ENCODE results near the gene ATP8A1.

Gene ATP8A1

GRCh38 chr4:42562016-42562415 is 94.9 kb downstream of the ATP8A1 start:
- DNase-seq: no peak

- DNase-seq: no peak
Measured at GRCh38 chr4:42561031-42561430, 95.9 kb downstream of the ATP8A1 start.

GRCh38 chr4:42560467-42560861 is 96.4 kb downstream of the ATP8A1 start:
- DNase-seq: no peak

GRCh38 chr4:42558156-42558555 is 98.7 kb downstream of the ATP8A1 start:
- DNase-seq: no peak

GRCh38 chr4:42555828-42556227 is 101.1 kb downstream of the ATP8A1 start:
- DNase-seq: no peak

GRCh38 chr4:42554072-42554471 is 102.8 kb downstream of the ATP8A1 start:
- DNase-seq: no peak

GRCh38 chr4:42549896-42550295 is 107.0 kb downstream of the ATP8A1 start:
- no peak for DNase-seq

- DNase-seq: no peak
Measured at GRCh38 chr4:42547805-42548204, 109.1 kb downstream of the ATP8A1 start.

GRCh38 chr4:42543762-42544161 is 113.1 kb downstream of the ATP8A1 start:
- no peak for DNase-seq

- DNase-seq: no peak
Measured at GRCh38 chr4:42543126-42543525, 113.8 kb downstream of the ATP8A1 start.

- no peak for DNase-seq
Measured at GRCh38 chr4:42541647-42542046, 115.3 kb downstream of the ATP8A1 start.

GRCh38 chr4:42533042-42533441 is 123.9 kb downstream of the ATP8A1 start:
- DNase-seq: no peak

GRCh38 chr4:42531341-42532030 is 125.4 kb downstream of the ATP8A1 start:
- DNase-seq: no peak

- no peak for DNase-seq
Measured at GRCh38 chr4:42523066-42523718, 133.7 kb downstream of the ATP8A1 start.

- DNase-seq: peak; percentile 51
Measured at GRCh38 chr4:42519803-42520417, 137.0 kb downstream of the ATP8A1 start.

GRCh38 chr4:42515156-42515884 is 141.6 kb downstream of the ATP8A1 start:
- DNase-seq: no peak

- DNase-seq: no peak
Measured at GRCh38 chr4:42513748-42514492, 143.0 kb downstream of the ATP8A1 start.

GRCh38 chr4:42512226-42512625 is 144.7 kb downstream of the ATP8A1 start:
- no peak for DNase-seq

- DNase-seq: no peak
Measured at GRCh38 chr4:42510225-42510624, 146.7 kb downstream of the ATP8A1 start.

- no peak for DNase-seq
Measured at GRCh38 chr4:42501624-42502401, 155.1 kb downstream of the ATP8A1 start.

- DNase-seq: no peak
Measured at GRCh38 chr4:42498040-42498439, 158.9 kb downstream of the ATP8A1 start.

All from CD4-positive, alpha-beta T cell treated with Interleukin-6 for 4 hours (primary cell).